ENCODE results near the gene ZFYVE1. TPM values are rescaled to one million over a fixed set of nuclear protein-coding genes. Genes with fewer than 3 reads are reported as not detected.
A peak's percentile ranks its signal among the peaks of the same experiment; 100 is the strongest.

Gene ZFYVE1
- total RNA-seq, 4 donors from 2014 or later = 16.4 to 32.3 (median 23.2) TPM

DNA sequence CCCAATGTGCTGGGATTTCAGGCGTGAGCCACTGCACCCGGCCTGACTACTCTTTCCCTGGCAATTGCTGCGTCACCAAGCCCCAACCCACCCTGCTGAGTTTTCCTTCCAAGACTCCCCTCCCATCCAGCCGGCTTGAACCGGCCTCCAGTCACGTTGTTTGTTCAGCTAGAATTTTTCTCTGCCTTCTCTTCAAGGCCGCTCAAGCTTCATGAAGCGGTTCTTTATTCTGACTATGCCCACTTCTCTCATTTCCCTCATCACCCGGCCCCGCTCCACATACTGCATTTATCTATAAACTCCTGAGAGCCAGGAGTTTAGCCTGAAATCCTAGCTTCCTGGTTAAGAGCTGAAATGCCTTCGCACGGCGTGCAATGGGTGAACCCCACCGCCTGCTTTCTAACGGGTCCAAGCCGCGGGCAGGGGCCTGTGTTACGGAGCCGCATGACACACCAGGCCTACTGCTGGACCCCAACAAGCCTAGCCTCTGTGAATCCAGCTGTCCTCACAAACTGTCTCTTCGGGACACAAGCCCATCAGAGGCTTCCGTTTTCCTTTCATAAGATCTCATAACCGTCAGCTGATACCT is 101.6 kb downstream of the ZFYVE1 start:
- intact Hi-C loops (cut with DNase I; ENCODE audit: low total_unique reads) = no loop called here
- no peak overlapping the region for H3K4me3 ChIP-seq (ENCODE audit: low read depth, poor library complexity, severe bottlenecking)
- 81 to 83% methylated on average over 22 of the region's 22 CpGs for WGBS, 2 donors
- TF ChIP-seq, protein P1, sequence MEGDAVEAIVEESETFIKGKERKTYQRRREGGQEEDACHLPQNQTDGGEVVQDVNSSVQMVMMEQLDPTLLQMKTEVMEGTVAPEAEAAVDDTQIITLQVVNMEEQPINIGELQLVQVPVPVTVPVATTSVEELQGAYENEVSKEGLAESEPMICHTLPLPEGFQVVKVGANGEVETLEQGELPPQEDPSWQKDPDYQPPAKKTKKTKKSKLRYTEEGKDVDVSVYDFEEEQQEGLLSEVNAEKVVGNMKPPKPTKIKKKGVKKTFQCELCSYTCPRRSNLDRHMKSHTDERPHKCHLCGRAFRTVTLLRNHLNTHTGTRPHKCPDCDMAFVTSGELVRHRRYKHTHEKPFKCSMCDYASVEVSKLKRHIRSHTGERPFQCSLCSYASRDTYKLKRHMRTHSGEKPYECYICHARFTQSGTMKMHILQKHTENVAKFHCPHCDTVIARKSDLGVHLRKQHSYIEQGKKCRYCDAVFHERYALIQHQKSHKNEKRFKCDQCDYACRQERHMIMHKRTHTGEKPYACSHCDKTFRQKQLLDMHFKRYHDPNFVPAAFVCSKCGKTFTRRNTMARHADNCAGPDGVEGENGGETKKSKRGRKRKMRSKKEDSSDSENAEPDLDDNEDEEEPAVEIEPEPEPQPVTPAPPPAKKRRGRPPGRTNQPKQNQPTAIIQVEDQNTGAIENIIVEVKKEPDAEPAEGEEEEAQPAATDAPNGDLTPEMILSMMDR (IDR thresholded peaks at IDR 0.05) = no peak
- no peak for TF ChIP-seq POLR2A (IDR thresholded peaks at IDR 0.05)
- DNase-seq (ENCODE audit: low spot score in 2 of 2) = peak in 1 of 2 donors; percentile 78

DNA sequence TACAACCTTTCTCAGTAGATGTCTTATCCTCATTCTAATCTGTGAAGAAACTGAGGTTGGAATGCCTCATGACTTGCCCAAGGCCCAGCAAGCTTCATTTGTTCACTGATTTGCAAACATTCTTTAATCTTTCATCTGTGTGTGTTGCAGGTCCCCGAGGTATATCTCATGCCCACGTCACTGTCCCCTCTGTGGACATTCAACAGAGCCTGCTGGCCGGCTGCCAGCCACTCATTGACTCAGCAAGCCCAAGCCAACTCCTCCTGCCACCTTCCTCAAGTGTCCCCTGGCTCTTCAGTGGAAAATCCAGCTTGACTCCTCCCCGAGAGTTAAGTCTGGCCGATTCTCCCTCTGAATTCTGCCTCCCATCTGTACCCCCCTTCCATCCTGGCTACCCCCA is 102.6 kb downstream of the ZFYVE1 start:
- DNase-seq (ENCODE audit: low spot score in 2 of 2) = peak in 1 of 2 donors; percentile 82
- intact Hi-C loops (cut with DNase I; ENCODE audit: low total_unique reads) = no loop called here
- TF ChIP-seq, protein P1 (IDR thresholded peaks at IDR 0.05) = no peak
- no peak for TF ChIP-seq POLR2A (IDR thresholded peaks at IDR 0.05)
- no peak overlapping the region for H3K4me3 ChIP-seq (ENCODE audit: low read depth, poor library complexity, severe bottlenecking)
- 66 to 67% methylated on average over 5 of the region's 5 CpGs for WGBS, 2 donors

DNA sequence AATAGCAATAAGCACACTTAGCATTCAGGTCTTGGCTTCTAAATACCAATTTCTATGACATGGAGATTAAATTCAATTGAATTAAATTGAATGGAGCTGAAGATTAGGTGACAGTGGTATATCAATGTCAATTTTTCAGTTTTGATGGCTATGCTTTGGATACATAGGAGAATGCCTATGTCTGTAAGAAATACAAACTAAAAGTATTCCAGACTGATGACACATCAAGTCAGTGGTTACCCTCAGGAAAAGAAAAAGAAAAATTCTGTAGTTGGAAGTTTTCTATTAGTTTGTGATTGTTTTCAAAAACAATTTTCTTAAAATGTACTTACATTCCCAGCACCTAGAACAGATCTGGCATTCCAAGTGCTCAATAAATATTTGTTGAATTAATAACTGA is 105.5 kb downstream of the ZFYVE1 start:
- TF ChIP-seq, protein P1 (IDR thresholded peaks at IDR 0.05) = no peak
- no peak for TF ChIP-seq POLR2A (IDR thresholded peaks at IDR 0.05)
- no peak for DNase-seq (ENCODE audit: low spot score in 2 of 2)
- intact Hi-C loops (cut with DNase I; ENCODE audit: low total_unique reads) = no loop called here
- H3K4me3 ChIP-seq (ENCODE audit: low read depth, poor library complexity, severe bottlenecking) = no peak overlapping the region

DNA sequence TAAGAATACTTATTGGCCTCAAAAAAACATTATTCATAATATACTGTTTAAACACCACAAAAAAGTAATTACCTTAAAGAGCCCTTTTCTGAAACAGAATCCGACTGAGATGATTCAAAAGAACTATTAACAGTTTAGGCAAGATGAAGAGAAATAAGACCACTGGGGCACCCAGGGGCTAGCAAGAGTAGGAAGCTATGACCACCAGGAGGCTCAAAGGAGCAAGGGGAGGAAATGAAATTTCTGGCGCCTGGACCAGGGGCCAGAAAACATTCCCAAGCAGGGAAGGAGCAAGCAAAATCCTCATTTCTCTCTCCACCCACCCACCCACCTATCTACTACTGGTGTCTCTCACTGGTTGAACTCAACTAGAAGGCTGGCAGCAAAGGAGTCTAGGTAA is 106.9 kb downstream of the ZFYVE1 start:
- DNase-seq (ENCODE audit: low spot score in 2 of 2) = no peak
- H3K4me3 ChIP-seq (ENCODE audit: low read depth, poor library complexity, severe bottlenecking) = no peak overlapping the region
- no peak for TF ChIP-seq POLR2A (IDR thresholded peaks at IDR 0.05)
- TF ChIP-seq, protein P1 (IDR thresholded peaks at IDR 0.05) = no peak
- intact Hi-C loops (cut with DNase I; ENCODE audit: low total_unique reads) = no loop called here
- 76 to 86% methylated on average over 2 of the region's 2 CpGs for WGBS, 2 donors

Other genes starting within 250 kb of the ZFYVE1 start
- gene DPF3, start 133.0 kb downstream of the ZFYVE1 start, total RNA-seq = 1 to 10 TPM; 1.1 to 4.7 (median 1.8) TPM
- gene DCAF4, start 100.6 kb downstream of the ZFYVE1 start, total RNA-seq = 10 to 100 TPM; 24.0 to 40.5 (median 35.8) TPM
- gene RBM25, start 31.4 kb upstream of the ZFYVE1 start, total RNA-seq = 10 to 100 TPM; 29.1 to 50.4 (median 34.4) TPM
- gene PSEN1, start 109.4 kb upstream of the ZFYVE1 start, total RNA-seq = 10 to 100 TPM; 61.4 to 91.9 (median 63.3) TPM
- gene PAPLN, start 210.4 kb upstream of the ZFYVE1 start, total RNA-seq = 10 to 100 TPM; 11.2 to 36.4 (median 22.6) TPM